Kidney (tissue), 14 donors: ENCODE data around the gene DNAAF2. TPM values are rescaled to one million over a fixed set of nuclear protein-coding genes. Genes with fewer than 3 reads are reported as not detected.
"Not testable (repeated sequence)": the region's sequence is repeated elsewhere in the genome, so short reads cannot be mapped to it uniquely, and the experiment has no call there.

Source experiments
- DNase-seq, 5 donors: peaks; one replicate each; pipeline ENCODE4 v3.0.0-alpha.2; 2013 to 2020
- FAIRE-seq: peaks from 2 replicates; lab custom pipeline; 2012; peaks lifted over from hg19 to GRCh38; lab: Jason Lieb, UNC
- H3K27ac ChIP-seq, 2 donors: one replicate each; pipeline ENCODE4 v1.7.0; 2013; ENCODE audit warnings: low read depth in 2 of 2, low read length in 2 of 2, inconsistent platforms in 1 of 2
- H3K27me3 ChIP-seq: one replicate; pipeline ENCODE4 v1.7.1; 2013; ENCODE audit warnings: low read length, inconsistent platforms; ENCODE audit not compliant: control insufficient read depth, insufficient read depth
- H3K36me3 ChIP-seq, 3 donors: one replicate each; pipeline versions ENCODE4 v1.7.0 to v1.7.1; 2013; ENCODE audit warnings: low read length in 3 of 3, control low read depth in 1 of 3, inconsistent platforms in 1 of 3; ENCODE audit not compliant: insufficient read depth in 3 of 3, control insufficient read depth in 2 of 3
- H3K4me1 ChIP-seq, 3 donors: one replicate each; pipeline versions ENCODE4 v1.7.0 to v1.7.1; 2013; ENCODE audit warnings: low read length in 3 of 3, inconsistent platforms in 1 of 3, low read depth in 1 of 3; ENCODE audit not compliant: control insufficient read depth in 2 of 3, insufficient read depth in 2 of 3
- H3K4me3 ChIP-seq, 3 donors: one replicate each; pipeline versions ENCODE4 v1.7.0 to v1.8.1; 2013; ENCODE audit warnings: low read length in 3 of 3, control low read depth in 1 of 3, inconsistent platforms in 1 of 3
- H3K9ac ChIP-seq, 3 donors: one replicate each; pipeline versions ENCODE4 v1.7.0 to v1.7.1; 2013; ENCODE audit warnings: low read length in 3 of 3, control low read depth in 1 of 3, inconsistent platforms in 1 of 3
- H3K9me3 ChIP-seq, 3 donors: one replicate each; pipeline versions ENCODE4 v1.7.0 to v1.7.1; 2013; ENCODE audit warnings: low read length in 3 of 3, control low read depth in 1 of 3, inconsistent platforms in 1 of 3; ENCODE audit not compliant: control insufficient read depth in 2 of 3, insufficient read depth in 1 of 3
- intact Hi-C: fragments of 100-400 bp; cut with DNase I; formaldehyde crosslinking; loops from one replicate; pipeline ENCODE4 v1.11.1; 2022
- polyA plus RNA-seq: library from polyadenylated mRNA; stranded (reverse); fragments of 350-450 nt; fragmentation: Illumina TruSeq; extraction: RNeasy Lipid Tissue Mini Kit (QIAGEN cat#74804); gene quantifications from one replicate; pipeline ENCODE4 v1.2.3, GENCODE V29; 2014; ENCODE audit warnings: low read depth, low replicate concordance; ENCODE audit not compliant: insufficient read depth
- total RNA-seq: library from RNA; stranded (reverse); fragmentation: NEBNext Ultra II Directional; extraction: Animal tissue kit (Norgen Biotek cat#: 25700); gene quantifications from one replicate; pipeline ENCODE4 v1.2.1, GENCODE V29; 2021
- TF ChIP-seq, protein P1 (sequence below): IDR thresholded peaks from 3 replicates; pipeline ENCODE4 v1.5.1; 2012; ENCODE audit warnings: mild to moderate bottlenecking, moderate library complexity, borderline replicate concordance; ENCODE audit not compliant: insufficient read depth; ENCODE audit errors: extremely low read depth
- donor health status: control.
- donor health status: control.
- donor health status: control.
- donor health status: control.
- donor health status: control.
- donor health status: DM: yes; HTN: yes; CAD: no.
- donor health status: Normal renal cell carcinoma (clear cell type).

Gene DNAAF2
- total and polyA plus RNA-seq, 2 donors from 2014 or later, result 6.9 to 7.7 TPM

- DNase-seq, result no peak
- no peaks in the 10 kb centered on the region for H3K9me3 ChIP-seq
- no peak for FAIRE-seq
- intact Hi-C loops, result no loop called here
- TF ChIP-seq, protein P1, sequence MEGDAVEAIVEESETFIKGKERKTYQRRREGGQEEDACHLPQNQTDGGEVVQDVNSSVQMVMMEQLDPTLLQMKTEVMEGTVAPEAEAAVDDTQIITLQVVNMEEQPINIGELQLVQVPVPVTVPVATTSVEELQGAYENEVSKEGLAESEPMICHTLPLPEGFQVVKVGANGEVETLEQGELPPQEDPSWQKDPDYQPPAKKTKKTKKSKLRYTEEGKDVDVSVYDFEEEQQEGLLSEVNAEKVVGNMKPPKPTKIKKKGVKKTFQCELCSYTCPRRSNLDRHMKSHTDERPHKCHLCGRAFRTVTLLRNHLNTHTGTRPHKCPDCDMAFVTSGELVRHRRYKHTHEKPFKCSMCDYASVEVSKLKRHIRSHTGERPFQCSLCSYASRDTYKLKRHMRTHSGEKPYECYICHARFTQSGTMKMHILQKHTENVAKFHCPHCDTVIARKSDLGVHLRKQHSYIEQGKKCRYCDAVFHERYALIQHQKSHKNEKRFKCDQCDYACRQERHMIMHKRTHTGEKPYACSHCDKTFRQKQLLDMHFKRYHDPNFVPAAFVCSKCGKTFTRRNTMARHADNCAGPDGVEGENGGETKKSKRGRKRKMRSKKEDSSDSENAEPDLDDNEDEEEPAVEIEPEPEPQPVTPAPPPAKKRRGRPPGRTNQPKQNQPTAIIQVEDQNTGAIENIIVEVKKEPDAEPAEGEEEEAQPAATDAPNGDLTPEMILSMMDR, result no peak
- H3K9ac ChIP-seq, result no peak overlapping the region
- no peak overlapping the region for H3K4me3 ChIP-seq
- H3K4me1 ChIP-seq, result no peaks in the 10 kb centered on the region
- no peaks in the 10 kb centered on the region for H3K36me3 ChIP-seq
- H3K27me3 ChIP-seq, result no peaks in the 10 kb centered on the region
- no peak overlapping the region for H3K27ac ChIP-seq
Measured at GRCh38 chr14:49659526-49660455, 24.7 kb upstream of the DNAAF2 start.

DNA sequence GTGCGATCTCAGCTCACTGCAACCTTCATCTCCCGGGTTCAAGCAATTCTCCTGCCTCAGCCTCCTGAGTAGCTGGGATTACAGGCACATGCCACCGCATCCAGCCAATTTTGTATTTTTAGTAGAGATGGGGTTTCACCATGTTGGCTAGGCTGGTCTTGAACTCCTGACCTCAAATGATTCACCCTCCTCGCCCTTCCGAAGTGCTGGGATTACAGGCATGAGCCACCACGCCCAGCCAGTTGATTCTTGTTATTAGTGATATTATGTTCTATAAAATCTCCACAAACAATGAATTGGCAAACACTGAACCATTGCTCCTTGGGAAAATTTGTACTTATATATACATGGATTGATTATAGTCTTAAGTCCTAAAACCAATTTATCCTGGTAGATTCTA is 22.5 kb upstream of the DNAAF2 start:
- FAIRE-seq, intact Hi-C loops, H3K4me3 ChIP-seq, H3K27ac ChIP-seq, H3K4me1 ChIP-seq, H3K9me3 ChIP-seq, H3K36me3 ChIP-seq, H3K9ac ChIP-seq, H3K27me3 ChIP-seq, DNase-seq: not testable (repeated sequence)

DNA sequence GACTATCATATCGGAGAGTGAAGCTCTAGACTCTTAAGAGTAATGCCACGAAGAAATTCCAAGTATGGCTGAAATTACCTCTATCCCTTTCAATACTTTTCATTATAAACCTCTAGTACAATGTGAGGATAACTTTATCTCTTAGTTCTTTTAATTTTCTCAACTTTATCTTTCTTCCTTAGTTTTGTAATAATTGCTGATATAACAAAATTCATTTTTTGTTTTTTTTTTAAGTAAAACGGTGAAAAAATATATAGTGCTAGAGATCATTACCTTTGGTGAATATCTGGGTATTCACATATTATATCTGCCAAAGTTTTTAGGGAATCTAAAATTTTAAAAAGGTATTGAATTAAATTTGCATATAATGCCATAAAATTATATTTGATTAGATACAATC is 19.5 kb upstream of the DNAAF2 start:
- H3K4me3 ChIP-seq, result no peak overlapping the region
- DNase-seq (no peak), FAIRE-seq (peak; percentile 75)
- H3K36me3 ChIP-seq, result peaks cover 0 to 2% (median 0%) of the 10 kb centered on the region in 3 donors
- no peak overlapping the region for H3K9ac ChIP-seq
- no peaks in the 10 kb centered on the region for H3K27me3 ChIP-seq
- H3K9me3 ChIP-seq, result no peaks in the 10 kb centered on the region
- intact Hi-C loops, result no loop called here
- no peaks in the 10 kb centered on the region for H3K4me1 ChIP-seq
- H3K27ac ChIP-seq, result no peak overlapping the region
- TF ChIP-seq, protein P1, result no peak

DNA sequence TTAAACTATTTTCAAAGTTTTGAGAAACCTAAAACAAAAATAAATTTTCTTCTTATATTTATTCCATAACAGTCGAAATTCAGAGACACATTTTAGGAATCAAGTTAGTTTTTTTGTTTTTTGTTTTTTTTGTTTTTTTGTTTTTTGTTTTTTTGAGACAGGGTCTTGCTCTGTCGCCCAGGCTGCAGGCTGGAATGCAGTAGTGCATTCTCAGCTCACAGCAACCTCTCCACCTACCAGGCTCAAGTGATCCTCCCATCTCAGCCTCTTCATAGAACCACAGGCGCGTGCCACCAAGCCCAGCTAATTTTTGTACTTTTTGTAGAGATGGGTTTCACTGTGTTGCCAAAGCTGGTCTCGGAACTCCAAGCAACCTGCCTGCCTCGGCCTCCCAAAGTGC is 18.5 kb upstream of the DNAAF2 start:
- Histone ChIP-seq H3K27ac (no peak overlapping the region), H3K36me3 (peaks cover 0 to 2% (median 0%) of the 10 kb centered on the region in 3 donors), H3K9me3 (no peaks in the 10 kb centered on the region), H3K27me3 (no peaks in the 10 kb centered on the region), H3K9ac (no peak overlapping the region), H3K4me1 (no peaks in the 10 kb centered on the region), H3K4me3 (no peak overlapping the region)
- intact Hi-C loops, result no loop called here
- no peak for DNase-seq
- FAIRE-seq, result peak; percentile 8
- TF ChIP-seq, protein P1, result no peak
